RWPE1 (cell line): ENCODE results near the gene PLD4.
"Not testable (repeated sequence)": the region's sequence is repeated elsewhere in the genome, so short reads cannot be mapped to it uniquely, and the experiment has no call there.

Experiments used
- CTCF ChIA-PET: fragments of 350-600 bp; sonication (Branson Sonifier 250); formaldehyde crosslinking; extraction: SDS; loops from one replicate; lab custom pipeline; 2021; lab: Yijun Ruan, JAX
- POLR2A ChIA-PET: fragments of 400-600 bp; formaldehyde crosslinking; extraction: SDS; loops from one replicate; lab custom pipeline; 2020; ENCODE audit warnings: antibody characterized with exemption; ENCODE audit not compliant: low non-redundant PET; lab: Yijun Ruan, JAX
- DNase-seq: peaks from one replicate; pipeline ENCODE4 v3.0.0; 2012; ENCODE audit warnings: low spot score
- H3K27ac ChIP-seq: fragments of 450-650 bp; 2 replicates; pipeline ENCODE4 v1.5.1; 2017
- TF ChIP-seq, protein P1 (sequence below): fragments of 450-650 bp; conservative IDR thresholded peaks from 2 replicates; pipeline ENCODE4 v1.5.1; 2017; ENCODE audit warnings: low read depth, mild to moderate bottlenecking

The PLD4 gene

DNA sequence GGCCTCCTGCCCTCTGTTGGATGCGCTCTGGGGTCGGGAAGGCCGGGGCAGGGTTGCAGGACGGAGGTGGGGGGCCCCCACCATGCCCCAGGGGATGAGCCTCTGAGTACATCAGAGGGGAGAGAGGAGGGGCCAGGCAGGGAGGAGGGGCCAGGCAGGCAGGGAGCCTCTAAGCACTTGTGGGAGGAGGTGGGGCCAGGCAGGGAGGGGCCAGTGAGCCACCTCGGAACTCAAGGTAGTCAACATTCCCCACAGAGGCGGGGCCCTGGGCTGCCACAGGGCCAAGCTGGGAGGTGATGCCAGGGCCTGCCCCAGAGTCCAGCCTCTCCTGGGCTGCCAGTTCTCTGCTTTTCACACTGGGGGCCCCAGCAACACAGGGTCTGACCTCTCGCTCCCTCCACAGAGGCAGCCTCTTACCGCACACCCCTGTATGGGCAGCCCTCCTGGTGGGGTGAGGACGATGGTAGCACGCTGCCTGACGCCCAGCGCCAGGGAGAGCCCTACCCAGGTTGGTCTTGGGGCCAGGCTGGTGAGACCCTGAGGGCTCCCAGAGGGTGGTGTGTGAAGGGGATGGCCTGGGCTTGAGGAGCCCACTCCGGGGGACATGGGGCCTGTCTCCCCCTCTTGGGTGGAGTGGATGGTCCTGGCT is 42.2 kb upstream of the PLD4 start:
- ChIA-PET POLR2A (interaction anchor here (1.0 kb wide), 1 partner anchor 16 kb away, joined by 5 read pairs; no protein-coding TSS in a partner anchor), CTCF (interaction anchor here (0.6 kb wide), 1 partner anchor 56 kb away, joined by 4 read pairs; no protein-coding TSS in a partner anchor)
- H3K27ac ChIP-seq, result peak overlapping the region; percentile 74
- TF ChIP-seq, protein P1, sequence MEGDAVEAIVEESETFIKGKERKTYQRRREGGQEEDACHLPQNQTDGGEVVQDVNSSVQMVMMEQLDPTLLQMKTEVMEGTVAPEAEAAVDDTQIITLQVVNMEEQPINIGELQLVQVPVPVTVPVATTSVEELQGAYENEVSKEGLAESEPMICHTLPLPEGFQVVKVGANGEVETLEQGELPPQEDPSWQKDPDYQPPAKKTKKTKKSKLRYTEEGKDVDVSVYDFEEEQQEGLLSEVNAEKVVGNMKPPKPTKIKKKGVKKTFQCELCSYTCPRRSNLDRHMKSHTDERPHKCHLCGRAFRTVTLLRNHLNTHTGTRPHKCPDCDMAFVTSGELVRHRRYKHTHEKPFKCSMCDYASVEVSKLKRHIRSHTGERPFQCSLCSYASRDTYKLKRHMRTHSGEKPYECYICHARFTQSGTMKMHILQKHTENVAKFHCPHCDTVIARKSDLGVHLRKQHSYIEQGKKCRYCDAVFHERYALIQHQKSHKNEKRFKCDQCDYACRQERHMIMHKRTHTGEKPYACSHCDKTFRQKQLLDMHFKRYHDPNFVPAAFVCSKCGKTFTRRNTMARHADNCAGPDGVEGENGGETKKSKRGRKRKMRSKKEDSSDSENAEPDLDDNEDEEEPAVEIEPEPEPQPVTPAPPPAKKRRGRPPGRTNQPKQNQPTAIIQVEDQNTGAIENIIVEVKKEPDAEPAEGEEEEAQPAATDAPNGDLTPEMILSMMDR, result no peak
- peak; percentile 92 for DNase-seq

DNA sequence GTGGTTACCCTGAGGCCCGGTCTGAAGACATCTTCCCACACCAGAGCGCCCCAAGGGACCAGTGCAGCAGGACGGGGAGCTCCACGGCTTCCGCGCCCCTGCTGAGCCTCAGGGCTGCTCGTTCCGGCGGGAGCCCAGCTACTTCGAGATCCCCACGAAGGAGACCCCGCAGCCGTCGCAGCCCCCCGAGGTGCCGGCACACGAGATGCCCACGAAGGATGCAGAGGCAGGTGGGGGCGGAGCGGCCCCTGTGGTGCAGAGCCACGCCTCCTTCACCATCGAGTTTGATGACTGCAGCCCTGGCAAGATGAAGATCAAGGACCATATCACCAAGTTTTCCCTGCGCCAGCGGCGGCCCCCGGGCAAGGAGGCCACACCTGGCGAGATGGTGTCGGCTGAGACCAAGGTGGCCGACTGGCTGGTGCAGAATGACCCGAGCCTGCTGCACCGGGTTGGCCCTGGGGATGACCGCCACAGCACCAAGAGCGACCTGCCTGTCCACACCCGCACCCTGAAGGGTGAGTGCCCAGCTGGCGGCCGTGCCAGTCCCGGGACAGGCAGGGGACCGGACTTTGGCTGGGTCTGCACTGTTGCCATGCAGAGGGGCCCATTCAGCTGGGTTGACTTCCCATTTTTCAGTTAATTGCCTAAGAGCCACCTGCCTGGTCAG is 41.6 kb upstream of the PLD4 start:
- TF ChIP-seq, protein P1, result no peak
- peak overlapping the region; percentile 74 for H3K27ac ChIP-seq
- CTCF ChIA-PET, result interaction anchor here (0.6 kb wide), 3 partner anchors 57 to 645 kb away, joined by 4 to 6 read pairs (median 4); no protein-coding TSS in a partner anchor
- no peak for DNase-seq
- POLR2A ChIA-PET, result interaction anchor here (1.0 kb wide), 1 partner anchor 16 kb away, joined by 5 read pairs; no protein-coding TSS in a partner anchor

DNA sequence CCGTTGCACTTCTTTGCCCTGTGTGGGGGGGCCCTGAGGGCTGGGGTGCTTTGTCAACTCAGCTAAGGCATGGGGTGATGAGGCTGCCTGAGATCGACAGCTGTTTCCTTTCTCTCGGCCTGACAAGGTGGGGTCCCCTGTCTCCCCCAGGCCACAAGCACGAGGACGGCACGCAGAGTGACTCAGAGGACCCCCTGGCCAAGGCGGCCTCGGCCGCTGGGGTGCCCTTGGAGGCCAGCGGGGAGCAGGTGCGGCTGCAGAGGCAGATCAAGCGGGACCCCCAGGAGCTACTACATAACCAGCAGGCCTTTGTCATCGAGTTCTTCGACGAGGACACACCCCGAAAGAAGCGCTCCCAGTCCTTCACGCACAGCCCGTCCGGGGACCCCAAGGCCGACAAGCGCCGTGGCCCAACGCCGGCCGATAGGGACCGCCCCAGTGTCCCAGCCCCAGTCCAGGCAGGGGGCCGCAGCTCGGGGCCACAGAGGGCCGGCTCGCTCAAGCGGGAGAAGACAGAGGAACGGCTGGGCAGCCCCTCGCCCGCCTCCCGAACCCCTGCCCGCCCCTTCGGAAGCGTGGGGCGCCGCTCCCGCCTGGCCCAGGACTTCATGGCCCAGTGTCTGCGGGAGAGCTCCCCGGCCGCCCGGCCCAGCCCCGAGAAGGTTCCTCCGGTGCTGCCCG is 40.9 kb upstream of the PLD4 start:
- ChIA-PET CTCF (interaction anchor here (0.6 kb wide), 2 partner anchors 184 to 644 kb away, joined by 4 to 6 read pairs; no protein-coding TSS in a partner anchor), POLR2A (no interaction called here)
- DNase-seq, result no peak
- H3K27ac ChIP-seq, result peak overlapping the region; percentile 74
- TF ChIP-seq, protein P1, result no peak

DNA sequence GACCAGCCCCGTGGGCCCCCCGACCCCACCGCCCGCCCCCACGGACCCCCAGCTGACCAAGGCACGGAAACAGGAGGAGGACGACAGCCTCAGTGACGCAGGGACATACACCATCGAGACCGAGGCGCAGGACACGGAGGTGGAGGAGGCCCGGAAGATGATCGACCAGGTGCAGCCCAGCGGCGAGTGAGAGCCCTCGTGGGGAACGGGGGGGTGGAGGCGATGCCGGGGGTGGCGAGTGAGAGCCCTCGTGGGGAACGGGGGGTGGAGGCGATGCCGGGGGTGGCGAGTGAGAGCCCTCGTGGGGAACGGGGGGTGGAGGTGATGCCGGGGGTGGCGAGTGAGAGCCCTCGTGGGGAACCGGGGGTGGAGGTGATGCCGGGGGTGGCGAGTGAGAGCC is 40.3 kb upstream of the PLD4 start:
- POLR2A ChIA-PET, DNase-seq, CTCF ChIA-PET, H3K27ac ChIP-seq: not testable (repeated sequence)

DNA sequence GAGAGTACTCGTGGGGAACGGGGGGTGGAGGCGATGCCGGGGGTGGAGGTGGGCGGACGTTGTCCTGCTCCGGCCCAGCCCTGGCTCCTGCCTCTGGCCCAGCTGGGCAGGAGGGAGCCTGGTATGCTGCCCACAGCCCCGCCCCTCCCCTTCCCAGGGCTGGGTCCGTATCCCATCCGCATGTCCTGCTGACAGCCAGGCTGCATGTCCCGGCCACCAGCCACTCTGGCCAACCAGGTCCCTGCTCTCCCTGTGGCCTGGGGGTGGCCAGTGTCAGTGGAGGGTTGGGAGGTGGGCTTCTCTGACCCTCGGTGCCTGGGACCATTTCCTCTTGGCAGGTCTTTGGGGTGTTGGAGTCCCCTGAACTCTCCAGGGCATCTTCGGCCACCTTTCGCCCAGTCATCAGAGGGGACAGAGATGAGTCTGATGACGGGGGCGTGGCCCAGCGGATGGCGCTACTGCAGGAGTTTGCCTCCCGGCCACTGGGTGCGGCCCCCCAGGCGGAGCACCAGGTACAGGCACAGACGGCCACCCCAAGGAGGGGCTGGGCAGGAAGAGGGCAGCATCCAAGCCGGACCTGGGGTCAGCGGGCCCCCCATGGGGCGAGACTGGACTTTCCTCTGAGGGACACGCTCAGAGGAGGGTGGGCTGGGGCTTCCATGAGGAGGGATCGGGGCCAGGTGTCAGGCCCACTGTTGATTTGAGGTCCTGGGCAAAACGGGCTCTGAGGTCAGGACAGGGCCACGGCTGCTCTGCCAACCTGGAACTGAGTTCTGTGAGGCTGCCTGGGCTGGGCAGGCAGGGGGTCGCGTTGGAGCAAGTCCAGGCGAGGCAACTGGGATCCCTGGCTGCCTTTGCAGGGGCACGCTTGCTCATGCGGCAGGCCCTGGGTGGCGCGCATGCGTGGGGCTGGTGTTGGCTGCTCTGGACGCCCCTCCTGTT is 39.4 kb upstream of the PLD4 start:
- TF ChIP-seq, protein P1, result no peak
- CTCF ChIA-PET, result no interaction called here
- DNase-seq, result no peak
- POLR2A ChIA-PET, result no interaction called here
- H3K27ac ChIP-seq, result no peak overlapping the region

DNA sequence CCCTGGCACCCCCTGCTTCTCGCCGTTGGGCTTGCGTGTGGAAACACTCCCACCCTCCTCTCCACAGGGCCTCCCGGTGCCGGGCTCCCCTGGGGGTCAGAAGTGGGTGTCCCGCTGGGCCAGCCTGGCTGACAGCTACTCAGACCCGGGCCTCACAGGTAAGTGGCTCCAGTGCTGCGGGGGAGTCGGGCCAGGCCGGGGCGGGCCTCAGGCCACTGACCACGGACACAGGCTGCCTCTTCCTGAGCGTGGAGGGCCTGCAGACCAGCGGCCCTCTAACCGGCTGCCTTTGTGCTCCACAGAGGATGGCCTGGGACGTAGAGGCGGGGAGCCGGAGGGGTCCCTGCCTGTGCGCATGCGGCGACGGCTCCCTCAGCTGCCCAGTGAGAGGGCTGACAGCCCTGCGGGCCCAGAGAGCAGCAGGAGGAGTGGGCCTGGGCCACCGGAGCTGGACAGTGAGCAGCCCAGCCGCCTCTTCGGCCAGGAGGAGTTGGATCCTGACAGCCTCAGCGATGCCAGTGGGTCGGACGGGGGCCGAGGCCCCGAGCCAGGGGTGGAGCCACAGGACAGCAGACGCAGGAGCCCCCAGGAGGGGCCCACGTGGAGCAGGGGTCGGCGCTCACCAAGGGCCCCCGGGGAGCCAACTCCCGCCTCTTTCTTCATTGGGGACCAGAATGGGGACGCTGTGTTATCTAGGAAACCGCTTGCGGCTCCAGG is 38.5 kb upstream of the PLD4 start:
- DNase-seq, result no peak
- H3K27ac ChIP-seq, result no peak overlapping the region
- POLR2A ChIA-PET, result no interaction called here
- TF ChIP-seq, protein P1, result no peak
- CTCF ChIA-PET, result no interaction called here
